Activated CD4-positive, alpha-beta T cell treated with anti-CD3 and anti-CD28 coated beads, Interleukin-2, amount 50 U/mL, for 24 hours (primary cell): ENCODE data around the gene SH3TC1.

Source experiments
- DNase-seq, 2 donors: peaks; one replicate each; pipeline ENCODE4 v3.0.0-alpha.2; 2020; ENCODE audit warnings: low read depth in 1 of 2, low spot score in 1 of 2

Gene SH3TC1

GRCh38 chr4:8213121-8213520 is 14.0 kb downstream of the SH3TC1 start:
- DNase-seq, result no peak

GRCh38 chr4:8214136-8214535 is 15.0 kb downstream of the SH3TC1 start:
- DNase-seq, result no peak

- no peak for DNase-seq
Measured at GRCh38 chr4:8215001-8215427, 15.9 kb downstream of the SH3TC1 start.

- no peak for DNase-seq
Measured at GRCh38 chr4:8215641-8216442, 16.8 kb downstream of the SH3TC1 start.

GRCh38 chr4:8216443-8217245 is 17.6 kb downstream of the SH3TC1 start:
- no peak for DNase-seq

GRCh38 chr4:8217246-8217511 is 18.1 kb downstream of the SH3TC1 start:
- no peak for DNase-seq

GRCh38 chr4:8217871-8218270 is 18.8 kb downstream of the SH3TC1 start:
- DNase-seq, result no peak

- DNase-seq, result no peak
Measured at GRCh38 chr4:8218371-8219031, 19.4 kb downstream of the SH3TC1 start.

GRCh38 chr4:8219236-8219635 is 20.1 kb downstream of the SH3TC1 start:
- no peak for DNase-seq

GRCh38 chr4:8220661-8221450 is 21.8 kb downstream of the SH3TC1 start:
- DNase-seq, result no peak

- DNase-seq, result no peak
Measured at GRCh38 chr4:8221476-8221875, 22.4 kb downstream of the SH3TC1 start.

- DNase-seq, result no peak
Measured at GRCh38 chr4:8221985-8222384, 22.9 kb downstream of the SH3TC1 start.

GRCh38 chr4:8222609-8223388 is 23.7 kb downstream of the SH3TC1 start:
- no peak for DNase-seq

- no peak for DNase-seq
Measured at GRCh38 chr4:8224267-8224974, 25.3 kb downstream of the SH3TC1 start.

- DNase-seq, result no peak
Measured at GRCh38 chr4:8224975-8225625, 26.0 kb downstream of the SH3TC1 start.

GRCh38 chr4:8225706-8226443 is 26.8 kb downstream of the SH3TC1 start:
- DNase-seq, result no peak

- no peak for DNase-seq
Measured at GRCh38 chr4:8227201-8227770, 28.2 kb downstream of the SH3TC1 start.

- DNase-seq, result no peak
Measured at GRCh38 chr4:8227771-8228318, 28.8 kb downstream of the SH3TC1 start.
